ENCODE results near the gene PLK2.

The PLK2 gene

DNA sequence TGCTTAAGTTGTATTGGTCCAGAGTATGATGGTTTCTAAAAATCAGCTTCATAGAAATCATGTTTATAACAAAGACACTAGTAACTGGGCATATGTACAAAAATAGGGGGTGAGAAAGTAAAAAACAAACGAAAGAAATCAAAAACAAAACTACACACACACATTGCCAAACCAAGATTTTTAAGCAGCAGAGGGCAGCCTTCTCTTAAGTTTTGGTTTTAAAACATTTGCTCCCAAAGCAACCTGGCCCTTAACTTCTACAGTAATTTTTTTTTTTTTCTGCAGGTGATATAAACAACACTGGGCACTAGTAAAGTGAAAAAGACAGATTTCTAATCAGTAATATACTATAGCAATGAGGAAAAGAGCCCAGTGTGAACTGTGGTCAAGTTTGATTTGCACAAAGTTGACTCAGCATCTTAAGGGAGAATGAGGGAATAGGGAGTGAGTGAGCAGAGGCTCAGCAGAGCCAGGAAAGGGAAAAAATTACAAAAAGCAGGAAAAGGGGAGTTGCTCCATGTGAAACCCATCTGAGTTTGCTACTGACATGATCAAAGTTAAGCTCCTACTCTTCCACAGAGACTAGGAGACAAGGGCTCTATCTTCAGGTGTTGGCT is 18.0 kb upstream of the PLK2 start:
- DNase-seq (ENCODE audit: low read depth) = no peak

GRCh38 chr5:58475404-58475803 is 15.5 kb upstream of the PLK2 start:
- no peak for DNase-seq (ENCODE audit: low read depth)

- DNase-seq (ENCODE audit: low read depth) = no peak
These were observed 10.0 kb upstream of the PLK2 start for GRCh38 chr5:58469896-58470295.

DNA sequence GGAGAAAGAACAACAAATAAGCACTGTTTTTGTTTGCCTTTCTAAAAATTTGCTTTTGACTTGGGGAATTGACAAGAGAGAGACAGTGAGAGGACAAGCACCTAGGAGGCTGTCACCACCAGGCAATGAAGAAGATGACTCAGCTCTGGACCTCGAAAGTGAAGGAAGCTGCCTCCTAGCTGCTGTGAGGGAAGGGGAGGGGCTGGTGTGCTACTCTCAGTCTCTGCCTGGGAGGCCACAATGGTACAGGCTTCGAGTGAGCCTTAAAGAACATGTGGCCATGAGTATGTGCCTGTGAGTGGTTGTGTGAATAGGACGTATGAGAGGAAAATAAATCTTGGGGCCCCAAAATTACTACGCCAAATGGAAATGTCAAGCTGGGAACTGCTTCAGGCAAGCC is 7.1 kb upstream of the PLK2 start:
- no peak for DNase-seq (ENCODE audit: low read depth)

DNA sequence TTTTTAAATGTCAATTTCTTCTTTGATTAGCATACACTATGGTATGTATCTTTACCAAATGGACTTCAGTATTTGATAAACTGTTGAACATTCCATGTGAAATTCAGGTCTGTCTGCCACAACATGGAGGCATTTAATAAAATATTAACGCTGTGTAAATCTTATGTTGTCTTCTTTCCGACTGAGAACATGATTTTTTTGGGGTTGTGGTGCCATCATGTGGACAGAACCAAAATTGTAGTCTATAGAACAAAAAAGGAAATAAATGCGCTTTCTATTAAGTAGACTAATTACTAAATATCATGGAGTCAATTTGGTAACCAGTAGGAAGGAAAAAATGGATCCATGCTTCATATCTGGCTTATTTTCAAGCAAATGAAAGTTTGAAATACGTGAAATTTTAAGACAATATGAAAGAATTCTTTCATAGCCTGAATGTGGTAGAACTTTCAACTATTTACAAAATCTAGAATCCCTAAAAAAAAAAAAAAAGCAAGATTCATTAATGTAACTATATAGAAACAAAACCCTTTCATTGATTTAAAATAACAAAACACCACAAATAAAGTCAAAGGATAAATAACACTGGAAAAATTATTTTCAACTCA is 2.8 kb upstream of the PLK2 start:
- DNase-seq (ENCODE audit: low read depth) = no peak

- DNase-seq (ENCODE audit: low read depth) = no peak
These were observed 2.3 kb upstream of the PLK2 start for GRCh38 chr5:58462154-58462553.

DNA sequence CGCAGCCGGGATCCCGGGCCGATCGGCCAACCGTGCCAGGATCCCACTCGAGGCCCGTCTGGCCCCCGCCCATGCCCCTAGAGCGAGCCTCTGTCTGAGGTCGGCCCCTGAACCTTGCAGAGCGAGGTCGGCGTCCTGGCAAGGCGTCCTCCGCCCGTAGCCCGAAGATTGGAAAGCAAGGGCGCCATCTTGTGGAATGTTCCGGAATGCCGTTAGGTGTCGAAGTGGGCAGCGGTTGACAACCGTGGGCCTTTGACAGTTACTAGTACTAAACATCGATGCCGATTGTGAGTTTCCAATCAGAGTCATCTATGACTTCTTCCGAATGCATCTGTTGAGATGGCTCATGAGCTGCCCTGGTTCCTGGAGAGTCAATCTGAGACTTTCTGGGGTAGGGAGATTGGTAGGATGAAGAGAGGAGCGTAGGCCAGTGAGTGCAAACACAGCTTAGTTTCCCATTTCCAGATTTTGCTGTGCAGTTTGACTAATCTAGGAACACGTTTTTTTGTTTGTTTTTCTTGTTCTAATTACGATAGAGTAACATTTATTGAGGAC is 923 bp upstream of the PLK2 start:
- DNase-seq (ENCODE audit: low read depth) = peak; percentile 72

DNA sequence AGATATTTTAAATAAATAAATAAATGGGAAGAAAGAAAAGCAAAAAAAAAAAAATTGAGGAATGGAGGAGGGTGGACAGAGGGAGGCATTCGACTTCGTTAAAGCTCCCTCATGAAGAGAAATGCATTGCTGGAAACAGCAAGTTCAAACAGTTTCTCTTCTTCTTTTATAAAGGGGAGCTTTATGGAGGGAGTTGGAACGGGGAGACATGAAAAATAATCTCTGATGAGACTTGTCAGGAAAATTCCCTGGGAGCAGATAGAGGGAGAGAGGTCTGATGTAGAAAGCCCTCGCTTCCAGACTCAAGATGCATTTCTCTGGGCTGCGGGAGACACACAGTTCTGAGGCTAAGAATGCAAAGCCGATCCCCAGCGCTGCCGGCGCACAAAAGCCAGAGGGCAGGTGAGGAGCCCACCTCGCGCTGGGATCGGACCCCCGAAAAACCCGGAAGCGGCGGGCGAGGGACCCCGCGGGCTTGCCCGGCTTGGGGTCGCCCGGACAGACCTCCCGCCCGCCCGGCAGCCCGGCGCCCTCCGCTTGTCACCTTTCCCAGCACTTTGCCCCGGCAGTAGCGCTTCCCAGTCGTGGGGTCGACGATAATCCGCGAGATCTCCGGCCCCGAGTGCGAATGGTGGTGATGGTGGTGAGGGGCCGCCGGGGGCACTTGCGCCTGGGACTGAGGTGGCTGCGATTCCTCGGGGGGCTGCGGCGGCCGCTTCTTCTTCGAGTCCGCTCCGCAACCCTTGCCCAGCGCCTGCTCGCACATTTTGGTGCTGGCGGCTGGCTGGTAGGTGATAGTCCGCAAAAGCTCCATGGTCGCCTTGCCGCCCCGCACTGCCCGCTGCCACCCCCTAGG is 512 bp downstream of the PLK2 start:
- DNase-seq (ENCODE audit: low read depth) = no peak

- DNase-seq (ENCODE audit: low read depth) = no peak
These were observed 1.1 kb downstream of the PLK2 start for GRCh38 chr5:58458743-58459145.

GRCh38 chr5:58458141-58458742 is 1.6 kb downstream of the PLK2 start:
- DNase-seq (ENCODE audit: low read depth) = no peak

DNA sequence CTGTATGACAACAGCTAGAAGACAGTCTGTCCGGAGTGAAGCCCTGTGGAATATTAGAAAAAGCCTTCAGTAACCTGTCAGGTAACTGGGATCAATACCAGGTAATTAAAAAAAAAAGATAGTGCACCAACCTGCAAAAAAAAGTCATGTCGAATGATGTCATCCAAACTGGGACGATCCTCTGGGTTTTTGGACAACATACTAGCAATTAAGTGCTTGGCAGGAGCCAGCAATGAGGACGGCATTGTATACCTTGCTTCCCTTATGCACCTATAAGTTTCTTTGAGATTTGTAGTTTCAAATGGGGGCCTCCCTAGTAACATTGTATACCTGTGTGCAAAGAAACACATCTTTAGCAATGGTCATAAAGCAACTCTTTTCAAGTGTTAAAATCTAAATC is 2.8 kb downstream of the PLK2 start:
- no peak for DNase-seq (ENCODE audit: low read depth)

DNA sequence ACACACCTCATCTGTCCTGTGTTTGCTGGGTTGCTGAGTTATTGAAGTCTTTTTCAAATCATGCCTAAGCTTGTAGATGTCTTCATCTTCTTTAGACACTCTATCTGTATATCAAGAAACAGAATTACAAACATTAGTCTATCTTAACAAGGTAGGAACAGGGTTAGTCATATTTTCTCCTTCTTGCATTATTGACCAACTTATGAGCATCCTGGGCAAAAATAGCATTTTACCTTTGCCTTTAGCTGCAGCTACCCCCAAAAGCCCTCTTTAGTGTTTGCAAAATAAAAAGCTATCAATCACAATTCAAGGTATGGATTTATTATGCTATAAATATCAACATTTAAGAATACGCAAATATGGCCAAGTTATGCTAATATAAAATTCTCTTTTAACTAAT is 3.4 kb downstream of the PLK2 start:
- DNase-seq (ENCODE audit: low read depth) = no peak

- no peak for DNase-seq (ENCODE audit: low read depth)
These were observed 3.9 kb downstream of the PLK2 start for GRCh38 chr5:58456026-58456425.

GRCh38 chr5:58455480-58455879 is 4.4 kb downstream of the PLK2 start:
- no peak for DNase-seq (ENCODE audit: low read depth)

DNA sequence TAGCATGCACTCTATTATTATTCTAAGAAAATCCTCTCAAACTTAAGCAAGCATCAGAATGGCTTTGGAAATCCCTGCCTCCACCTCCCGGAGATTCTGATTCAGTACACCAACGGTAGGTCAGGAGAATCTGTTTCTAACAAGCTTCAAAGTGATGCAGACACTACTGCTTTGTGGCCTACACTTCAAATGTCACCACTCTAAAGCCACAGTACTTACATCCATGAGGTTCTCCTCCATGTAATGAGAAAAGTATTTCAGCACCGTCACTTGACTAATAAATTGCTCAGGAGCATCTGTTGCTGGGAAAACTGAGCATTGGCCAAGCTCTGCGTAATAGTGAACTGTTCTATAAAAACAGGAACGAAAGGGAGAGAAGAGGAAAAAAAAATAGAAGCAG is 4.8 kb downstream of the PLK2 start:
- DNase-seq (ENCODE audit: low read depth) = no peak

- no peak for DNase-seq (ENCODE audit: low read depth)
These were observed 5.9 kb downstream of the PLK2 start for GRCh38 chr5:58454025-58454424.

- DNase-seq (ENCODE audit: low read depth) = no peak
These were observed 6.6 kb downstream of the PLK2 start for GRCh38 chr5:58453306-58453705.

GRCh38 chr5:58452566-58453258 is 7.2 kb downstream of the PLK2 start:
- no peak for DNase-seq (ENCODE audit: low read depth)

- no peak for DNase-seq (ENCODE audit: low read depth)
These were observed 7.9 kb downstream of the PLK2 start for GRCh38 chr5:58451732-58452565.

GRCh38 chr5:58450811-58451629 is 8.9 kb downstream of the PLK2 start:
- DNase-seq (ENCODE audit: low read depth) = no peak
